Vagina (tissue), 2 donors: ENCODE results near the gene CFAP97. TPM values are rescaled to one million over a fixed set of nuclear protein-coding genes. Genes with fewer than 3 reads are reported as not detected.
A peak's percentile ranks its signal among the peaks of the same experiment; 100 is the strongest.

Experiments
- DNase-seq, 2 donors: peaks; one replicate each; pipeline ENCODE4 v3.0.0-alpha.2; 2017; ENCODE audit errors: extremely low spot score in 2 of 2
- H3K27ac ChIP-seq: fragments of 200-600 bp; sonication (generic); one replicate; pipeline ENCODE4 v1.5.1; 2019
- H3K27me3 ChIP-seq: fragments of 200-600 bp; sonication (generic); one replicate; pipeline ENCODE4 v1.5.1; 2019
- H3K36me3 ChIP-seq, 2 donors: fragments of 200-600 bp; sonication (generic); one replicate each; pipeline ENCODE4 v1.5.1; 2017 to 2019
- H3K4me1 ChIP-seq: fragments of 200-600 bp; sonication (generic); one replicate; pipeline ENCODE4 v1.5.1; 2019
- H3K4me3 ChIP-seq, 2 donors: fragments of 200-600 bp; sonication (generic); 1 replicate in 1 of 2; 2 replicates in 1 of 2; pipeline ENCODE4 v1.5.1; 2016 to 2019
- H3K9me3 ChIP-seq: fragments of 200-600 bp; sonication (generic); one replicate; pipeline ENCODE4 v1.5.1; 2019
- CTCF ChIP-seq, 3 experiments: fragments of 450-650 bp in 2 of 3; fragments of 200-600 bp in 1 of 3; sonication (generic) in 1 of 3; IDR thresholded peaks; one replicate each; pipeline ENCODE4 v1.5.1; 2017 to 2019; ENCODE audit warnings: antibody characterized with exemption in 3 of 3, mild to moderate bottlenecking in 2 of 3, moderate library complexity in 2 of 3
- POLR2A ChIP-seq, 2 donors: fragments of 450-650 bp; IDR thresholded peaks; one replicate each; pipeline ENCODE4 v1.6.1; 2017; ENCODE audit warnings: antibody characterized with exemption in 2 of 2, mild to moderate bottlenecking in 2 of 2, moderate library complexity in 2 of 2
- POLR2AphosphoS5 ChIP-seq, 2 donors: sonication (generic); formaldehyde crosslinking; IDR thresholded peaks; one replicate each; pipeline ENCODE4 v1.9.0; 2017; ENCODE audit warnings: antibody characterized with exemption in 2 of 2, mild to moderate bottlenecking in 2 of 2, low read depth in 1 of 2; ENCODE audit not compliant: insufficient read depth in 1 of 2
- intact Hi-C: fragments of 100-400 bp; cut with DNase I; formaldehyde crosslinking; loops from one replicate; pipeline ENCODE4 v1.15.1; 2023
- total RNA-seq: library from RNA; depleted of rRNA; stranded (reverse); fragments of >200 nt; gene quantifications from one replicate; pipeline ENCODE4 v1.2.3, GENCODE V29; 2016

Gene CFAP97
- total RNA-seq, 1 donor from 2014 or later, result 28.5 TPM

GRCh38 chr4:185142564-185142911, 61.3 kb downstream of the CFAP97 start:
- TF ChIP-seq POLR2AphosphoS5 (IDR thresholded peaks at IDR 0.05; ENCODE audit: insufficient read depth in 1 of 2, low read depth in 1 of 2), result no peak
- no peak for TF ChIP-seq POLR2A (IDR thresholded peaks at IDR 0.05)
- no peak for TF ChIP-seq CTCF (IDR thresholded peaks at IDR 0.05)
- intact Hi-C loops, result no loop called here
- peak overlapping the region; percentile 70 for H3K27ac ChIP-seq
- H3K27me3 ChIP-seq, result no peaks in the 10 kb centered on the region
- peaks cover 0 to 4% of the 10 kb centered on the region in 2 donors for H3K36me3 ChIP-seq
- peak overlapping the region; percentile 51 to 52 for H3K4me3 ChIP-seq
- H3K9me3 ChIP-seq, result no peaks in the 10 kb centered on the region
- DNase-seq, result no peak
- H3K4me1 ChIP-seq, result peaks cover 30% of the 10 kb centered on the region

GRCh38 chr4:185141777-185142176, 62.0 kb downstream of the CFAP97 start:
- Histone ChIP-seq H3K27ac (no peak overlapping the region), H3K9me3 (no peaks in the 10 kb centered on the region), H3K4me3 (no peak overlapping the region), H3K27me3 (no peaks in the 10 kb centered on the region), H3K4me1 (peaks cover 30% of the 10 kb centered on the region), H3K36me3 (peaks cover 0 to 3% of the 10 kb centered on the region in 2 donors)
- intact Hi-C loops, result no loop called here
- no peak for DNase-seq
- TF ChIP-seq CTCF (IDR thresholded peaks at IDR 0.05) (no peak), POLR2AphosphoS5 (IDR thresholded peaks at IDR 0.05; ENCODE audit: insufficient read depth in 1 of 2, low read depth in 1 of 2) (no peak), POLR2A (IDR thresholded peaks at IDR 0.05) (no peak)

- Histone ChIP-seq H3K4me1 (peaks cover 20% of the 10 kb centered on the region), H3K36me3 (no peaks in the 10 kb centered on the region), H3K27me3 (no peaks in the 10 kb centered on the region), H3K4me3 (no peak overlapping the region), H3K9me3 (no peaks in the 10 kb centered on the region), H3K27ac (no peak overlapping the region)
- TF ChIP-seq POLR2A (IDR thresholded peaks at IDR 0.05) (no peak), POLR2AphosphoS5 (IDR thresholded peaks at IDR 0.05; ENCODE audit: insufficient read depth in 1 of 2, low read depth in 1 of 2) (no peak), CTCF (IDR thresholded peaks at IDR 0.05) (no peak)
- no peak for DNase-seq
- intact Hi-C loops, result no loop called here
Observed at GRCh38 chr4:185139736-185140135, 64.1 kb downstream of the CFAP97 start.

- Histone ChIP-seq H3K27me3 (no peaks in the 10 kb centered on the region), H3K36me3 (no peaks in the 10 kb centered on the region), H3K27ac (no peak overlapping the region), H3K4me1 (peaks cover 8% of the 10 kb centered on the region), H3K4me3 (no peak overlapping the region), H3K9me3 (no peaks in the 10 kb centered on the region)
- DNase-seq, result no peak
- TF ChIP-seq CTCF (IDR thresholded peaks at IDR 0.05) (no peak), POLR2A (IDR thresholded peaks at IDR 0.05) (no peak), POLR2AphosphoS5 (IDR thresholded peaks at IDR 0.05; ENCODE audit: insufficient read depth in 1 of 2, low read depth in 1 of 2) (no peak)
- intact Hi-C loops, result no loop called here
Observed at GRCh38 chr4:185138161-185138560, 65.6 kb downstream of the CFAP97 start.

- DNase-seq, result no peak
- H3K27me3 ChIP-seq, result no peaks in the 10 kb centered on the region
- intact Hi-C loops, result no loop called here
- no peaks in the 10 kb centered on the region for H3K9me3 ChIP-seq
- peaks cover 4% of the 10 kb centered on the region for H3K4me1 ChIP-seq
- no peak overlapping the region for H3K27ac ChIP-seq
- TF ChIP-seq CTCF (IDR thresholded peaks at IDR 0.05) (no peak), POLR2A (IDR thresholded peaks at IDR 0.05) (no peak), POLR2AphosphoS5 (IDR thresholded peaks at IDR 0.05; ENCODE audit: insufficient read depth in 1 of 2, low read depth in 1 of 2) (no peak)
- no peaks in the 10 kb centered on the region for H3K36me3 ChIP-seq
- H3K4me3 ChIP-seq, result no peak overlapping the region
Observed at GRCh38 chr4:185137233-185137925, 66.4 kb downstream of the CFAP97 start.
